NB4 (cell line): ENCODE data around the gene CWF19L2.

Experiments
- POLR2A ChIP-seq: IDR thresholded peaks from 2 replicates; pipeline ENCODE4 v1.6.1; 2011; ENCODE audit warnings: mild to moderate bottlenecking; ENCODE audit not compliant: insufficient read length; ENCODE audit errors: extremely low read depth
- TF ChIP-seq, protein P1 (sequence below): IDR thresholded peaks from one replicate; pipeline ENCODE4 v1.5.1; 2012; ENCODE audit warnings: low read depth, low read length
- TF ChIP-seq, protein P2 (sequence below): IDR thresholded peaks from 2 replicates; pipeline ENCODE4 v1.6.1; 2011; ENCODE audit warnings: low read depth, low read length

DNA sequence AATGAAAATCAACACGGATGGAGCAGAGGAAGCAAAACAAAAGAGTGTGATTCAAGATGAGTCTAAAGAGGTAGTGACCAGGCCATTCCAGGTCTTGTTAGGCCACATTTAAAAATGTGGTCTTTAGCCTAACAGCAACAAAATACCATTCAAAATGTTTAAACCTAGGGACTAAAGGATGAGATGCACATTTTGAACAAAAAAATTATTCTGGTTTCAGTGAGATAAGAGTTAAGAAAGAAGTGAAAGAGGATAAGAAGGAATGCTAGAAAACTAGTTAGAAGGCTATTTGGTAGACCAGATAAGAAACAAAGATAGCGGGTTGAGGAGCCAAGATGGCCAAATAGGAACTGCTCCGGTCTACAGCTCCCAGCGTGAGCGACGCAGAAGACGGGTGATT is 85.2 kb downstream of the CWF19L2 start:
- no peak for TF ChIP-seq POLR2A
- TF ChIP-seq, protein P1, sequence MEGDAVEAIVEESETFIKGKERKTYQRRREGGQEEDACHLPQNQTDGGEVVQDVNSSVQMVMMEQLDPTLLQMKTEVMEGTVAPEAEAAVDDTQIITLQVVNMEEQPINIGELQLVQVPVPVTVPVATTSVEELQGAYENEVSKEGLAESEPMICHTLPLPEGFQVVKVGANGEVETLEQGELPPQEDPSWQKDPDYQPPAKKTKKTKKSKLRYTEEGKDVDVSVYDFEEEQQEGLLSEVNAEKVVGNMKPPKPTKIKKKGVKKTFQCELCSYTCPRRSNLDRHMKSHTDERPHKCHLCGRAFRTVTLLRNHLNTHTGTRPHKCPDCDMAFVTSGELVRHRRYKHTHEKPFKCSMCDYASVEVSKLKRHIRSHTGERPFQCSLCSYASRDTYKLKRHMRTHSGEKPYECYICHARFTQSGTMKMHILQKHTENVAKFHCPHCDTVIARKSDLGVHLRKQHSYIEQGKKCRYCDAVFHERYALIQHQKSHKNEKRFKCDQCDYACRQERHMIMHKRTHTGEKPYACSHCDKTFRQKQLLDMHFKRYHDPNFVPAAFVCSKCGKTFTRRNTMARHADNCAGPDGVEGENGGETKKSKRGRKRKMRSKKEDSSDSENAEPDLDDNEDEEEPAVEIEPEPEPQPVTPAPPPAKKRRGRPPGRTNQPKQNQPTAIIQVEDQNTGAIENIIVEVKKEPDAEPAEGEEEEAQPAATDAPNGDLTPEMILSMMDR: no peak
- TF ChIP-seq, protein P2, sequence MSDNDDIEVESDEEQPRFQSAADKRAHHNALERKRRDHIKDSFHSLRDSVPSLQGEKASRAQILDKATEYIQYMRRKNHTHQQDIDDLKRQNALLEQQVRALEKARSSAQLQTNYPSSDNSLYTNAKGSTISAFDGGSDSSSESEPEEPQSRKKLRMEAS: no peak
